BJ (cell line): ENCODE data around the gene IER5L. TPM values are rescaled to one million over a fixed set of nuclear protein-coding genes. Genes with fewer than 3 reads are reported as not detected.
A peak's percentile ranks its signal among the peaks of the same experiment; 100 is the strongest.

Source experiments
- CTCF ChIA-PET: fragments of 350-600 bp; formaldehyde crosslinking; extraction: SDS; loops from one replicate; lab custom pipeline; 2021; ENCODE audit warnings: antibody characterized with exemption, inconsistent platforms; lab: Yijun Ruan, JAX
- POLR2A ChIA-PET: fragments of 300-600 bp; sonication (Branson Sonifier 250); formaldehyde crosslinking; extraction: SDS; loops from one replicate; lab custom pipeline; 2021; ENCODE audit warnings: antibody characterized with exemption; lab: Charles Lee
- DNase-seq: peaks from one replicate; pipeline ENCODE4 v3.0.0-alpha.2; 2011; ENCODE audit warnings: low read depth
- H3K27me3 ChIP-seq: 2 replicates; pipeline ENCODE4 v1.6.0; 2011; ENCODE audit warnings: low read length; ENCODE audit not compliant: control insufficient read depth, insufficient read depth
- H3K36me3 ChIP-seq: 2 replicates; pipeline ENCODE4 v1.5.1; 2011; ENCODE audit warnings: low read length; ENCODE audit not compliant: control insufficient read depth, insufficient read depth
- H3K4me3 ChIP-seq: 2 replicates; pipeline ENCODE4 v1.5.1; 2011; ENCODE audit warnings: low read depth, mild to moderate bottlenecking, control low read depth, low read length
- CTCF ChIP-seq: IDR thresholded peaks from 2 replicates; pipeline ENCODE4 v1.5.1; 2011; ENCODE audit warnings: low read depth, mild to moderate bottlenecking, control low read depth, inconsistent platforms, low read length, moderate library complexity; ENCODE audit not compliant: insufficient read depth
- polyA plus RNA-seq: library from polyadenylated mRNA; depleted of rRNA; stranded (reverse); fragments of >200 nt; gene quantifications from 2 replicates; pipeline ENCODE4 v1.2.3, GENCODE V29; 2011

IER5L gene
- polyA plus RNA-seq, 1 experiment: 8.7 TPM

GRCh38 chr9:129176701-129177442, 1.2 kb downstream of the IER5L start:
- DNase-seq: no peak
- H3K36me3 ChIP-seq: peaks cover 4% of the 10 kb centered on the region; the same call in 1 of the 2 replicates
- ChIA-PET CTCF (interaction anchor here (0.7 to 16.1 kb wide), 7 partner anchors 10 to 434 kb away, joined by 3 to 335 read pairs (median 4); no protein-coding TSS in a partner anchor), POLR2A (interaction anchor here (0.7 kb wide), 1 partner anchor 323 kb away, joined by 4 read pairs; no protein-coding TSS in a partner anchor)
- no peak for TF ChIP-seq CTCF
- H3K27me3 ChIP-seq: no peaks in the 10 kb centered on the region
- peak overlapping the region; percentile 95 for H3K4me3 ChIP-seq

GRCh38 chr9:129175825-129176633, 2.0 kb downstream of the IER5L start:
- no peaks in the 10 kb centered on the region for H3K27me3 ChIP-seq
- TF ChIP-seq CTCF: no peak
- H3K4me3 ChIP-seq: peak overlapping the region; percentile 95
- peak; percentile 69 for DNase-seq
- ChIA-PET CTCF (interaction anchor here (1.7 to 16.1 kb wide), 4 partner anchors 37 to 435 kb away, joined by 4 to 335 read pairs (median 20); no protein-coding TSS in a partner anchor), POLR2A (interaction anchor here (0.6 to 0.7 kb wide), 2 partner anchors 34 to 324 kb away, joined by 4 to 9 read pairs; no protein-coding TSS in a partner anchor)
- H3K36me3 ChIP-seq: peaks cover 4% of the 10 kb centered on the region; the same call in 1 of the 2 replicates

- ChIA-PET POLR2A (interaction anchor here (0.6 to 1.4 kb wide), 4 partner anchors 29 to 285 kb away, joined by 3 to 16 read pairs (median 12); no protein-coding TSS in a partner anchor), CTCF (interaction anchor here (1.4 to 16.1 kb wide), 7 partner anchors 8 to 436 kb away, joined by 4 to 335 read pairs (median 18); no protein-coding TSS in a partner anchor)
- H3K4me3 ChIP-seq: peak overlapping the region; percentile 95
- H3K36me3 ChIP-seq: peaks cover 4% of the 10 kb centered on the region; the same call in 1 of the 2 replicates
- DNase-seq: no peak
- no peaks in the 10 kb centered on the region for H3K27me3 ChIP-seq
- no peak for TF ChIP-seq CTCF
Observed at GRCh38 chr9:129175515-129175824, 2.6 kb downstream of the IER5L start.

GRCh38 chr9:129174724-129175514, 3.1 kb downstream of the IER5L start:
- DNase-seq: no peak
- H3K4me3 ChIP-seq: peak overlapping the region; percentile 95
- TF ChIP-seq CTCF: peak; percentile 42
- ChIA-PET CTCF (interaction anchor here (0.5 to 16.1 kb wide), 34 partner anchors 9 to 450 kb away, joined by 3 to 335 read pairs (median 5); partner anchors contain the start of gene NTMT1), POLR2A (interaction anchor here (0.5 to 1.8 kb wide), 13 partner anchors 29 to 538 kb away, joined by 3 to 16 read pairs (median 6); no protein-coding TSS in a partner anchor)
- peaks cover 4% of the 10 kb centered on the region; the same call in 1 of the 2 replicates for H3K36me3 ChIP-seq
- no peaks in the 10 kb centered on the region for H3K27me3 ChIP-seq
